Stromal cell of bone marrow (primary cell): Measurements from ENCODE around the gene PITRM1.

Experiments
- DNase-seq: peaks from one replicate; pipeline ENCODE4 v3.0.0-alpha.2; 2012; ENCODE audit warnings: low read depth

PITRM1 gene

GRCh38 chr10:3167611-3168330 lies 4.8 kb downstream of the PITRM1 start:
- DNase-seq: no peak

- no peak for DNase-seq
These were observed 5.9 kb downstream of the PITRM1 start for GRCh38 chr10:3166496-3167290.

- no peak for DNase-seq
These were observed 7.4 kb downstream of the PITRM1 start for GRCh38 chr10:3165196-3165595.

GRCh38 chr10:3163879-3164278 lies 8.7 kb downstream of the PITRM1 start:
- DNase-seq: no peak

GRCh38 chr10:3162533-3162932 lies 10.0 kb downstream of the PITRM1 start:
- no peak for DNase-seq

GRCh38 chr10:3159152-3159551 lies 13.4 kb downstream of the PITRM1 start:
- DNase-seq: no peak

- DNase-seq: no peak
These were observed 17.9 kb downstream of the PITRM1 start for GRCh38 chr10:3154666-3155065.

- DNase-seq: no peak
These were observed 20.0 kb downstream of the PITRM1 start for GRCh38 chr10:3152566-3152935.

GRCh38 chr10:3151889-3152565 lies 20.6 kb downstream of the PITRM1 start:
- DNase-seq: no peak

- DNase-seq: no peak
These were observed 21.6 kb downstream of the PITRM1 start for GRCh38 chr10:3150961-3151360.

- DNase-seq: no peak
These were observed 22.2 kb downstream of the PITRM1 start for GRCh38 chr10:3150366-3150765.

- no peak for DNase-seq
These were observed 22.7 kb downstream of the PITRM1 start for GRCh38 chr10:3149918-3150317.

GRCh38 chr10:3148994-3149393 lies 23.6 kb downstream of the PITRM1 start:
- DNase-seq: no peak

GRCh38 chr10:3148041-3148440 lies 24.5 kb downstream of the PITRM1 start:
- DNase-seq: no peak

- no peak for DNase-seq
These were observed 25.3 kb downstream of the PITRM1 start for GRCh38 chr10:3147117-3147820.

GRCh38 chr10:3146289-3146688 lies 26.3 kb downstream of the PITRM1 start:
- DNase-seq: no peak

- no peak for DNase-seq
These were observed 27.2 kb downstream of the PITRM1 start for GRCh38 chr10:3145366-3145765.

- no peak for DNase-seq
These were observed 28.7 kb downstream of the PITRM1 start for GRCh38 chr10:3143791-3144434.

- no peak for DNase-seq
These were observed 29.2 kb downstream of the PITRM1 start for GRCh38 chr10:3143366-3143765.

GRCh38 chr10:3142146-3142875 lies 30.3 kb downstream of the PITRM1 start:
- DNase-seq: no peak

GRCh38 chr10:3141351-3142005 lies 31.1 kb downstream of the PITRM1 start:
- DNase-seq: no peak
